Transverse colon (tissue), 4 donors: ENCODE measurements around the gene VPS33A. TPM values are rescaled to one million over a fixed set of nuclear protein-coding genes. Genes with fewer than 3 reads are reported as not detected.

ENCODE experiments used
- DNase-seq: peaks from one replicate; pipeline ENCODE4 v3.0.0-alpha.2; 2019
- H3K27ac ChIP-seq, 4 donors: fragments of 200-600 bp; sonication (generic); 2 replicates each; pipeline ENCODE4 v1.5.1; 2016 to 2018; ENCODE audit warnings: inconsistent platforms in 4 of 4
- H3K27me3 ChIP-seq: fragments of 200-600 bp; sonication (generic); 2 replicates; pipeline ENCODE4 v1.5.1; 2017; ENCODE audit warnings: inconsistent platforms
- H3K36me3 ChIP-seq, 4 donors: fragments of 200-600 bp; sonication (generic); 2 replicates each; pipeline ENCODE4 v1.5.1; 2017 to 2019; ENCODE audit warnings: inconsistent platforms in 4 of 4
- H3K4me1 ChIP-seq, 4 donors: fragments of 200-600 bp; sonication (generic); 2 replicates each; pipeline ENCODE4 v1.5.1; 2017 to 2020; ENCODE audit warnings: inconsistent platforms in 4 of 4
- H3K4me3 ChIP-seq, 4 donors: fragments of 200-600 bp; sonication (generic); 1 replicate in 1 of 4; 2 replicates in 3 of 4; pipeline versions ENCODE4 v1.5.1 to v1.6.1; 2017 to 2019; ENCODE audit warnings: inconsistent platforms in 4 of 4
- H3K9me3 ChIP-seq, 2 donors: fragments of 200-600 bp; sonication (generic); 2 replicates each; pipeline ENCODE4 v1.5.1; 2017 to 2019; ENCODE audit warnings: inconsistent platforms in 2 of 2
- EP300 ChIP-seq: sonication (generic); formaldehyde crosslinking; IDR thresholded peaks from one replicate; pipeline ENCODE4 v1.6.1; 2017; ENCODE audit warnings: antibody characterized with exemption, low read depth
- POLR2A ChIP-seq: fragments of 450-650 bp; IDR thresholded peaks from one replicate; pipeline ENCODE4 v1.6.1; 2016; ENCODE audit warnings: antibody characterized with exemption, mild to moderate bottlenecking, moderate library complexity
- POLR2AphosphoS5 ChIP-seq, 3 donors: sonication (generic); formaldehyde crosslinking; IDR thresholded peaks; one replicate each; pipeline ENCODE4 v1.6.1; 2016; ENCODE audit warnings: antibody characterized with exemption in 3 of 3
- WGBS, 2 donors: methylation state at CpG; one replicate each; pipeline ENCODE4 v1.1.5; 2018; ENCODE audit warnings: low coverage in 1 of 2; 5-methylcytosine and 5-hydroxymethylcytosine counted together
- in situ Hi-C, 4 donors: fragments of 200-750 bp; cut with MboI; loops; one replicate each; pipeline versions ENCODE4 v1.15.0 to v1.15.1; 2017; ENCODE audit warnings: low sequenced_read_pairs in 3 of 4, low pct_ligation_motif_present in 1 of 4, low pct_unique_long_range_greater_than_20kb in 1 of 4
- intact Hi-C: fragments of 100-400 bp; cut with DNase I; formaldehyde crosslinking; loops from one replicate; pipeline ENCODE4 v1.15.1; 2023; ENCODE audit warnings: low total_unique reads
- total RNA-seq, 4 donors: library from RNA; depleted of rRNA; stranded (reverse); fragments of >200 nt; gene quantifications; one replicate each; pipeline ENCODE4 v1.1.0, GENCODE V29; 2016
- TF ChIP-seq, protein P1 (sequence below), 5 experiments: fragments of 200-600 bp in 3 of 5; fragments of 450-650 bp in 2 of 5; sonication (generic) in 3 of 5; IDR thresholded peaks; 1 replicate in 2 of 5; 2 replicates in 3 of 5; pipeline ENCODE4 v1.5.1; 2016 to 2017; ENCODE audit warnings: antibody characterized with exemption in 5 of 5, inconsistent platforms in 3 of 5, mild to moderate bottlenecking in 2 of 5, moderate library complexity in 1 of 5

The VPS33A gene
- total RNA-seq, 4 donors from 2014 or later, result 2.2 to 18.7 (median 16.3) TPM

- H3K27me3 ChIP-seq, result peaks cover 86% of the 10 kb centered on the region
- peaks cover 0 to 22% (median 19%) of the 10 kb centered on the region in 4 donors for H3K4me1 ChIP-seq
- H3K4me3 ChIP-seq, result no peak overlapping the region
- intact Hi-C loops (no loop called here), in situ Hi-C loops (no loop called here)
- no peak for DNase-seq
- H3K27ac ChIP-seq, result no peak overlapping the region
- 78 to 91% methylated on average over 1 to 5 of the region's 5 CpGs for WGBS, 2 donors
- TF ChIP-seq POLR2A (no peak), POLR2AphosphoS5 (IDR thresholded peaks at IDR 0.05) (no peak), EP300 (no peak)
- TF ChIP-seq, protein P1, sequence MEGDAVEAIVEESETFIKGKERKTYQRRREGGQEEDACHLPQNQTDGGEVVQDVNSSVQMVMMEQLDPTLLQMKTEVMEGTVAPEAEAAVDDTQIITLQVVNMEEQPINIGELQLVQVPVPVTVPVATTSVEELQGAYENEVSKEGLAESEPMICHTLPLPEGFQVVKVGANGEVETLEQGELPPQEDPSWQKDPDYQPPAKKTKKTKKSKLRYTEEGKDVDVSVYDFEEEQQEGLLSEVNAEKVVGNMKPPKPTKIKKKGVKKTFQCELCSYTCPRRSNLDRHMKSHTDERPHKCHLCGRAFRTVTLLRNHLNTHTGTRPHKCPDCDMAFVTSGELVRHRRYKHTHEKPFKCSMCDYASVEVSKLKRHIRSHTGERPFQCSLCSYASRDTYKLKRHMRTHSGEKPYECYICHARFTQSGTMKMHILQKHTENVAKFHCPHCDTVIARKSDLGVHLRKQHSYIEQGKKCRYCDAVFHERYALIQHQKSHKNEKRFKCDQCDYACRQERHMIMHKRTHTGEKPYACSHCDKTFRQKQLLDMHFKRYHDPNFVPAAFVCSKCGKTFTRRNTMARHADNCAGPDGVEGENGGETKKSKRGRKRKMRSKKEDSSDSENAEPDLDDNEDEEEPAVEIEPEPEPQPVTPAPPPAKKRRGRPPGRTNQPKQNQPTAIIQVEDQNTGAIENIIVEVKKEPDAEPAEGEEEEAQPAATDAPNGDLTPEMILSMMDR (IDR thresholded peaks at IDR 0.05), result no peak
- H3K9me3 ChIP-seq, result no peaks in the 10 kb centered on the region
- H3K36me3 ChIP-seq, result no peaks in the 10 kb centered on the region
Observed at GRCh38 chr12:122201381-122201780, 64.9 kb downstream of the VPS33A start.

DNA sequence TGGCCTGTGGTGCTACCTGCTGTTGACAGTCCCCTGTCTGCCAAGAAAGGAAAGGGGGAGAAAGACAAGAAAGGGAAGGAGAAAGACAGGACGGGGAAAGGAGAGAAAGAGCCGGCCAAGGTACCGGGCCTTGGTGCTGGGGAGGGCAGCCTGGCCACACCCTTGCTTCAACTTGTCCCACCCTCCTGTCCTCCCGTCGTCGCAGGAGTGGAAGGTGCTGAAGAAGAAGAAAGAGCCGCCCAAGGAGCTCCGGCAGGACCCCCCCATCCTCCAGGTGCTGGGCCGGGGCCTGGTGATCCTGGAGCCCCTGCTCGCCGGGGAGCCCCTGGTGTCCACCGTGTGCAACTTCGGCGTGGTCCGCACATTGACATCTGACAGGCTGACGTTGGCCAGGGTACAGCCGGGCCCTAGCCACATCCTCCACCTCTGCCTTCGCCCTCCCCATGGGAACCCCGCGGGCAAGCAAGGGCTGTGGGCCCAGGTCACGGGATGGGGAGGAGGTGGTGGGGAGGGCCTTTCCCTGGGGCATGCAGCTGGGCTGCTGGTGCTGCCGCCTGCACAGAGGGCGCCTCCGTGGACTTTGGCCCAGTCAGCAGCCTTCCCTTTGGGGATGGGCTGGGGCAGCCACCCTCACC is 65.6 kb downstream of the VPS33A start:
- H3K27ac ChIP-seq, result no peak overlapping the region
- 33 to 40% methylated on average over 1 to 23 of the region's 24 CpGs for WGBS, 2 donors
- no peaks in the 10 kb centered on the region for H3K9me3 ChIP-seq
- H3K4me1 ChIP-seq, result peaks cover 0 to 22% (median 19%) of the 10 kb centered on the region in 4 donors
- in situ Hi-C loops, result no loop called here
- no peaks in the 10 kb centered on the region for H3K36me3 ChIP-seq
- peaks cover 85% of the 10 kb centered on the region for H3K27me3 ChIP-seq
- intact Hi-C loops, result no loop called here
- no peak for DNase-seq
- H3K4me3 ChIP-seq, result no peak overlapping the region
- no peak for TF ChIP-seq POLR2AphosphoS5 (IDR thresholded peaks at IDR 0.05)

DNA sequence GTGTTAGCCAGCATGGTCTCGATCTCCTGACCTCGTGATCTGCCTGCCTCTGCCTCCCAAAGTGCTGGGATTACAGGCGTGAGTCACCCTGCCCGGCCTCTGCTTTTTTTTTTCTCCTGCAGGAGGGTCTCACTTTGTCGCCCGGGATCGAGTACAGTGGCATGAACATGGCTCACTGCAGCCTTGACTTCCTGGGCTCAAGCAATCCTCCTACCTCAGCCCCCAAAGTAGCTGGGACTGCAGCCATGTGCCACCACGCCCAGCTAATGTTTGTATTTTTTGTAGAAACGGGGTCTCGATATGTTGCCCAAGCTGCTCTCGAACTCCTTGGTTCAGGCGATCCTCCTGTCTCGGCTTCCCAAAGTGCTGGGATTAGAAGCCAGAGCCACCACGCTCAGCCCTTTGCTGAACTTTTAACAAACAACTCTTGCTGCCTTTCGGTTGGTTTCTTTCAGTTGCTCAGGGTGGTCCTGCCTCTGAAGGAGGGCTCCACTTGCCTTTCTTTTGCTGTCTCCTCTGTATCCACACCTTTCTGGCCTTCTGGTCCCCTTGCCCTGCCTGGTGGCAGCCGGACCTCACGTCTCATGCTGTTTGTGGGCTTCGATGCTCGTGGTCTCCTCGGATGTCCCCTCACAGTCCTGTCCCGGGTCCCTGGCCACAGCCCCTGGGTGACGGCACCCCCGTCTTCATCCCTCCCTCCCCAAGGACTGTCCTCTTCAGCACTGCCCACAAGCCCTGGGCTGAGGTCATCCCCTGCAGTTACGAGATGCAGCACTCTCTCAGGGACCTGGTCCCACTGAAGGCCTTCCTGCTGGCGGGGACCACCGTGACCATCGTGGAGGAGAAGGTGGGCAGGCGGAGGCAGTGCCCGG is 66.6 kb downstream of the VPS33A start:
- 80 to 89% methylated on average over 3 to 29 of the region's 29 CpGs for WGBS, 2 donors
- peaks cover 75% of the 10 kb centered on the region for H3K27me3 ChIP-seq

GRCh38 chr12:122197612-122197966 is 68.7 kb downstream of the VPS33A start:
- H3K27ac ChIP-seq, result no peak overlapping the region
- DNase-seq, result no peak
- H3K27me3 ChIP-seq, result peaks cover 54% of the 10 kb centered on the region
- in situ Hi-C loops (loop anchor here in 2 of 4 donors (10.0 to 25.0 kb wide), 2 partner anchors 143 to 285 kb away; partner anchors contain the start of gene CFAP251 (in 1 of the 2)), intact Hi-C loops (no loop called here)
- no peak overlapping the region for H3K4me3 ChIP-seq
- H3K4me1 ChIP-seq, result peaks cover 0 to 9% (median 2%) of the 10 kb centered on the region in 4 donors
- 50 to 75% methylated on average over 1 of the region's 1 CpG for WGBS, 2 donors
- H3K9me3 ChIP-seq, result no peaks in the 10 kb centered on the region
- TF ChIP-seq EP300 (no peak), POLR2AphosphoS5 (IDR thresholded peaks at IDR 0.05) (no peak), POLR2A (no peak)
- TF ChIP-seq, protein P1 (IDR thresholded peaks at IDR 0.05), result no peak
- no peaks in the 10 kb centered on the region for H3K36me3 ChIP-seq

More for the DNA sequence above, 66.6 kb downstream of the VPS33A start:
- in situ Hi-C loops (loop anchor here in 2 of 4 donors (10.0 to 25.0 kb wide), 2 partner anchors 145 to 287 kb away; partner anchors contain the start of gene CFAP251 (in 1 of the 2)), intact Hi-C loops (no loop called here)
- Histone ChIP-seq H3K4me3 (no peak overlapping the region), H3K4me1 (peaks cover 0 to 22% (median 19%) of the 10 kb centered on the region in 4 donors), H3K36me3 (no peaks in the 10 kb centered on the region), H3K27ac (no peak overlapping the region), H3K9me3 (no peaks in the 10 kb centered on the region)
- no peak for TF ChIP-seq POLR2AphosphoS5 (IDR thresholded peaks at IDR 0.05)
- no peak for TF ChIP-seq EP300
- TF ChIP-seq POLR2A, result no peak
- TF ChIP-seq, protein P1 (IDR thresholded peaks at IDR 0.05), result no peak
- no peak for DNase-seq
